ENCODE results near the gene PXMP4. TPM values are rescaled to one million over a fixed set of nuclear protein-coding genes. Genes with fewer than 3 reads are reported as not detected.
A peak's percentile ranks its signal among the peaks of the same experiment; 100 is the strongest.

PXMP4 gene
- total and polyA plus RNA-seq, 12 donors, result 4.6 to 14.8 (median 12.0) TPM

- Histone ChIP-seq H3K4me1 (peaks cover 24 to 64% (median 49%) of the 10 kb centered on the region in 9 donors), H3K9me3 (no peaks in the 10 kb centered on the region), H3K27me3 (no peaks in the 10 kb centered on the region), H3K4me3 (no peak overlapping the region), H3K27ac (no peak overlapping the region), H3K36me3 (peaks cover 0 to 30% (median 3%) of the 10 kb centered on the region in 9 donors)
- whole genome bisulfite sequencing, 2 donors, result 51 to 66% methylated on average over 13 of the region's 13 CpGs
- ATAC-seq (no peak), DNase-seq (peak in 1 of 2 donors; percentile 11)
- intact Hi-C loops (cut with DNase I), result loop anchor here in 5 of 10 donors (5.0 kb wide), 2 partner anchors 62 to 213 kb away; partner anchors contain the start of gene ZNF341 (in 1 of the 5)
- TF ChIP-seq CTCF (IDR thresholded peaks at IDR 0.05), result no peak
These were observed 50.1 kb downstream of the PXMP4 start for GRCh38 chr20:33669873-33670640.

GRCh38 chr20:33669224-33669623 lies 50.9 kb downstream of the PXMP4 start:
- no peak overlapping the region for H3K27ac ChIP-seq
- H3K36me3 ChIP-seq, result peaks cover 0 to 30% (median 3%) of the 10 kb centered on the region in 9 donors
- no peak overlapping the region for H3K4me3 ChIP-seq
- TF ChIP-seq CTCF (IDR thresholded peaks at IDR 0.05), result no peak
- H3K27me3 ChIP-seq, result no peaks in the 10 kb centered on the region
- DNase-seq (peak in 1 of 2 donors; percentile 10), ATAC-seq (no peak)
- peaks cover 24 to 64% (median 48%) of the 10 kb centered on the region in 9 donors for H3K4me1 ChIP-seq
- no peaks in the 10 kb centered on the region for H3K9me3 ChIP-seq
- intact Hi-C loops (cut with DNase I), result loop anchor here in 5 of 10 donors (5.0 kb wide), 1 partner anchor 212 kb away; no protein-coding TSS in a partner anchor
- WGBS, 2 donors, result 95% methylated on average over 5 of the region's 5 CpGs

GRCh38 chr20:33668466-33669155 lies 51.5 kb downstream of the PXMP4 start:
- H3K4me1 ChIP-seq, result peaks cover 27 to 66% (median 52%) of the 10 kb centered on the region in 9 donors
- H3K36me3 ChIP-seq, result peaks cover 0 to 30% (median 3%) of the 10 kb centered on the region in 9 donors
- DNase-seq (peak in 1 of 2 donors; percentile 13), ATAC-seq (no peak)
- no peak overlapping the region for H3K4me3 ChIP-seq
- intact Hi-C loops (cut with DNase I), result loop anchor here in 5 of 10 donors (5.0 kb wide), 1 partner anchor 211 kb away; no protein-coding TSS in a partner anchor
- peak overlapping the region in 1 of 10 donors; percentile 86 for H3K27ac ChIP-seq
- TF ChIP-seq CTCF (IDR thresholded peaks at IDR 0.05), result no peak
- H3K27me3 ChIP-seq, result no peaks in the 10 kb centered on the region
- WGBS, 2 donors, result 86 to 90% methylated on average over 13 of the region's 13 CpGs
- no peaks in the 10 kb centered on the region for H3K9me3 ChIP-seq
